ENCODE measurements around the gene RALGPS1. TPM values are rescaled to one million over a fixed set of nuclear protein-coding genes. Genes with fewer than 3 reads are reported as not detected.

The RALGPS1 gene
- total RNA-seq, 1 experiment from 2014 or later: 18.6 TPM

- Histone ChIP-seq H3K18ac (ENCODE audit: insufficient read length, low read depth, low read length) (no peak overlapping the region), H2AK5ac (ENCODE audit: insufficient read length, low read length) (no peak overlapping the region), H3K4me2 (ENCODE audit: insufficient read depth, insufficient read length, low read length) (no peak overlapping the region), H3K4me1 (ENCODE audit: insufficient read depth, low read length) (no peaks in the 10 kb centered on the region), H3K4ac (ENCODE audit: low read depth, low read length) (no peak overlapping the region), H2BK120ac (ENCODE audit: low read depth, low read length, poor library complexity, severe bottlenecking) (no peak overlapping the region), H4K20me1 (ENCODE audit: control insufficient read depth, insufficient read depth, insufficient read length) (no peaks in the 10 kb centered on the region), H3K27me3 (ENCODE audit: insufficient read depth, low read length) (no peaks in the 10 kb centered on the region), H3K79me1 (ENCODE audit: insufficient read depth, low read depth, low read length, poor library complexity, severe bottlenecking) (no peaks in the 10 kb centered on the region), H3K14ac (ENCODE audit: insufficient read depth, low read length) (no peak overlapping the region), H2BK20ac (ENCODE audit: low read depth, low read length, poor library complexity, severe bottlenecking) (no peak overlapping the region), H2BK15ac (ENCODE audit: low read depth, low read length) (no peak overlapping the region), H3K23me2 (ENCODE audit: insufficient read length, low read depth, low read length, poor library complexity, severe bottlenecking) (no peaks in the 10 kb centered on the region), H2BK5ac (ENCODE audit: insufficient read length, low read length) (no peak overlapping the region), H3K27ac (ENCODE audit: insufficient read length, low read depth, low read length) (no peak overlapping the region), H3K9ac (ENCODE audit: extremely low read depth, insufficient read length, low read length) (no peak overlapping the region), H3K23ac (ENCODE audit: insufficient read length, low read depth, low read length) (no peak overlapping the region), H3K56ac (ENCODE audit: insufficient read length, low read depth, low read length) (no peak overlapping the region), H3K79me2 (ENCODE audit: insufficient read depth, low read length) (peaks cover 2% of the 10 kb centered on the region; the same call in 1 of the 2 replicates), H4K91ac (ENCODE audit: insufficient read length, low read depth, low read length) (no peak overlapping the region), H4K8ac (replicated peaks; ENCODE audit: insufficient read length, low read depth, low read length) (no peak overlapping the region), H3K9me3 (ENCODE audit: control insufficient read depth, low read depth, low read length) (no peaks in the 10 kb centered on the region), H3T11ph (ENCODE audit: low read length) (no peak overlapping the region), H4K5ac (ENCODE audit: insufficient read length, low read depth, low read length) (no peak overlapping the region), H2AFZ (ENCODE audit: low read length) (no peak overlapping the region), H2BK12ac (ENCODE audit: insufficient read length, low read depth, low read length) (no peak overlapping the region)
- H3K27me3 Mint-ChIP-seq (ENCODE audit: low read depth): no peaks in the 10 kb centered on the region; the same call in 1 of the 2 replicates
- H3K27ac Mint-ChIP-seq: no peak overlapping the region
- DNase-seq: no peak
- H3K36me3 Mint-ChIP-seq (ENCODE audit: insufficient read depth in 1 of 3, low read depth in 3 of 3): 0 out of 7 replicates have a peak, but pooled peaks cover 0 to 5% (median 0%) of the 10 kb centered on the region in 3 experiments
- TF ChIP-seq CTCF (conservative IDR thresholded peaks at IDR 0.05): no peak
- H3K4me3 Mint-ChIP-seq: no peak overlapping the region
- no peaks in the 10 kb centered on the region; a peak in 1 of 4 replicates for H3K4me1 Mint-ChIP-seq
- no CpG with 5 or more reads among the region's 4 CpGs for WGBS (ENCODE audit: extremely low coverage, insufficient read length, low lambda C conversion rate)
- H3K9me3 Mint-ChIP-seq: no peaks in the 10 kb centered on the region
Observed at GRCh38 chr9:127049044-127049443, 134.5 kb downstream of the RALGPS1 start.

Measured in H9 (cell line).